GM23338 (cell line): ENCODE data around the gene USPL1. TPM values are rescaled to one million over a fixed set of nuclear protein-coding genes. Genes with fewer than 3 reads are reported as not detected.
A peak's percentile ranks its signal among the peaks of the same experiment; 100 is the strongest.

Source experiments
- ATAC-seq: fragments of 200-7000 bp; cut with Tn5 transposase; 3 replicates; pipeline ENCODE4 v1.9.1; 2020
- DNase-seq: peaks from one replicate; pipeline ENCODE4 v3.0.0-alpha.2; 2015; ENCODE audit warnings: low spot score
- H2AFZ ChIP-seq: fragments of 200-600 bp; sonication (generic); 2 replicates; pipeline ENCODE4 v1.8.0; 2016; ENCODE audit warnings: antibody characterized with exemption, mild to moderate bottlenecking, moderate library complexity
- H3F3A ChIP-seq: fragments of 200-600 bp; sonication (generic); replicated peaks from 2 replicates; pipeline ENCODE4 v1.8.0; 2017; ENCODE audit warnings: antibody characterized with exemption, mixed run types, low read depth
- H3K27ac ChIP-seq: fragments of 200-600 bp; sonication (generic); 2 replicates; pipeline ENCODE4 v1.6.1; 2016; ENCODE audit warnings: low read depth
- H3K27me3 ChIP-seq: fragments of 200-600 bp; sonication (generic); 2 replicates; pipeline ENCODE4 v1.8.0; 2016; ENCODE audit warnings: mild to moderate bottlenecking, mixed run types, moderate library complexity; ENCODE audit not compliant: insufficient read depth
- H3K36me3 ChIP-seq: fragments of 200-600 bp; sonication (generic); 2 replicates; pipeline ENCODE4 v1.8.0; 2016; ENCODE audit warnings: mild to moderate bottlenecking; ENCODE audit not compliant: insufficient read depth
- H3K4me1 ChIP-seq: fragments of 200-600 bp; sonication (generic); 2 replicates; pipeline ENCODE4 v1.8.0; 2016; ENCODE audit warnings: mild to moderate bottlenecking, moderate library complexity; ENCODE audit not compliant: insufficient read depth
- H3K4me2 ChIP-seq: fragments of 200-600 bp; sonication (generic); 2 replicates; pipeline ENCODE4 v1.7.1; 2017; ENCODE audit warnings: mixed run types
- H3K4me3 ChIP-seq: fragments of 200-600 bp; sonication (generic); 2 replicates; pipeline ENCODE4 v1.6.1; 2016; ENCODE audit warnings: mixed run types
- H3K79me2 ChIP-seq: fragments of 200-600 bp; sonication (generic); replicated peaks from 2 replicates; pipeline ENCODE4 v1.8.0; 2017; ENCODE audit warnings: mild to moderate bottlenecking; ENCODE audit not compliant: insufficient read depth
- H3K9me2 ChIP-seq: fragments of 200-600 bp; sonication (generic); 2 replicates; pipeline ENCODE4 v1.8.0; 2017; ENCODE audit not compliant: insufficient read depth
- H4K20me1 ChIP-seq: fragments of 200-600 bp; sonication (generic); replicated peaks from 2 replicates; pipeline ENCODE4 v1.8.0; 2017; ENCODE audit warnings: mild to moderate bottlenecking; ENCODE audit not compliant: insufficient read depth
- H3K27ac Mint-ChIP-seq: 2 replicates; pipeline ENCODE4 v1.8.0; 2020; ENCODE audit warnings: inconsistent platforms, mild to moderate bottlenecking, moderate library complexity, mixed read lengths
- H3K27me3 Mint-ChIP-seq: 3 replicates; pipeline ENCODE4 v1.8.0; 2022; ENCODE audit warnings: low read depth, mild to moderate bottlenecking, moderate library complexity, mixed read lengths, inconsistent platforms; ENCODE audit not compliant: insufficient read depth, poor library complexity
- H3K36me3 Mint-ChIP-seq: 3 replicates; pipeline ENCODE4 v1.8.0; 2021; ENCODE audit warnings: low read depth, mild to moderate bottlenecking, inconsistent platforms, moderate library complexity, mixed read lengths
- H3K4me1 Mint-ChIP-seq: 3 replicates; pipeline ENCODE4 v1.8.0; 2020; ENCODE audit warnings: mild to moderate bottlenecking, inconsistent platforms, mixed read lengths
- H3K4me3 Mint-ChIP-seq: 3 replicates; pipeline ENCODE4 v1.8.0; 2021; ENCODE audit warnings: moderate library complexity, mild to moderate bottlenecking, inconsistent platforms, mixed read lengths
- H3K9me3 Mint-ChIP-seq: 3 replicates; pipeline ENCODE4 v1.8.0; 2020; ENCODE audit warnings: moderate library complexity, mild to moderate bottlenecking, inconsistent platforms, mixed read lengths
- CREB1 ChIP-seq: fragments of 250-450 bp; sonication (Bioruptor Pico); IDR thresholded peaks from 2 replicates; pipeline ENCODE4 v1.5.0; 2020; ENCODE audit warnings: low read depth, mild to moderate bottlenecking, moderate library complexity
- NANOG ChIP-seq: IDR thresholded peaks from 2 replicates; pipeline ENCODE4 v1.6.1; 2016; ENCODE audit warnings: antibody characterized with exemption, borderline replicate concordance
- POLR2AphosphoS5 ChIP-seq: IDR thresholded peaks from 2 replicates; pipeline ENCODE4 v1.6.1; 2016; ENCODE audit warnings: antibody characterized with exemption, low read depth
- REST ChIP-seq: IDR thresholded peaks from one replicate; pipeline ENCODE4 v1.6.1; 2018; ENCODE audit warnings: antibody characterized with exemption; ENCODE audit not compliant: unreplicated experiment
- ZNF331 ChIP-seq: fragments of 250-450 bp; sonication (Bioruptor Pico); IDR thresholded peaks from 2 replicates; pipeline ENCODE4 v1.5.0; 2020; ENCODE audit warnings: low read depth, mild to moderate bottlenecking, moderate library complexity
- polyA plus RNA-seq: library from polyadenylated mRNA; unstranded; fragments of >200 nt; fragmentation: Nextera tagmentation; extraction: Ambion mirVana; gene quantifications from 2 replicates; pipeline ENCODE4 v1.2.1, GENCODE V29; 2016
- total RNA-seq: library from RNA; depleted of rRNA; stranded (reverse); fragments of >200 nt; shearing (Covaris generic); gene quantifications from 2 replicates; pipeline ENCODE4 v1.2.3, GENCODE V29; 2014
- TF ChIP-seq, protein P1 (sequence below), 2 experiments: fragments of 200-600 bp in 1 of 2; sonication (generic) in 1 of 2; conservative IDR thresholded peaks; 2 replicates each; pipeline versions ENCODE4 v1.5.1 to v1.6.1; 2016 to 2017; ENCODE audit warnings: antibody characterized with exemption in 2 of 2, low read depth in 2 of 2, mild to moderate bottlenecking in 2 of 2, moderate library complexity in 1 of 2

Gene USPL1
- total and polyA plus RNA-seq, 2 experiments from 2014 or later = 12.4 to 24.1 TPM

- Mint-ChIP-seq H3K27ac (no peak overlapping the region), H3K4me1 (peaks cover 14% of the 10 kb centered on the region), H3K9me3 (no peaks in the 10 kb centered on the region), H3K4me3 (no peak overlapping the region), H3K36me3 (no peaks in the 10 kb centered on the region), H3K27me3 (no peaks in the 10 kb centered on the region)
- no peaks in the 10 kb centered on the region for H3K36me3 ChIP-seq
- no peaks in the 10 kb centered on the region for H3K79me2 ChIP-seq
- H3K4me1 ChIP-seq = peaks cover 3% of the 10 kb centered on the region; the same call in 1 of the 2 replicates
- TF ChIP-seq ZNF331 (CRISPR knock-in tag) (no peak), NANOG (no peak), REST (no peak)
- H2AFZ ChIP-seq = no peak overlapping the region
- H3F3A ChIP-seq = no peaks in the 10 kb centered on the region
- H4K20me1 ChIP-seq = no peaks in the 10 kb centered on the region
- no peak for DNase-seq
- no peaks in the 10 kb centered on the region for H3K9me2 ChIP-seq
- no peaks in the 10 kb centered on the region for H3K27me3 ChIP-seq
- no peak overlapping the region for H3K27ac ChIP-seq
- H3K4me3 ChIP-seq = no peak overlapping the region
- ATAC-seq = no peak
- no peak overlapping the region for H3K4me2 ChIP-seq
Measured at GRCh38 chr13:30570691-30571090, 47.0 kb upstream of the USPL1 start.

DNA sequence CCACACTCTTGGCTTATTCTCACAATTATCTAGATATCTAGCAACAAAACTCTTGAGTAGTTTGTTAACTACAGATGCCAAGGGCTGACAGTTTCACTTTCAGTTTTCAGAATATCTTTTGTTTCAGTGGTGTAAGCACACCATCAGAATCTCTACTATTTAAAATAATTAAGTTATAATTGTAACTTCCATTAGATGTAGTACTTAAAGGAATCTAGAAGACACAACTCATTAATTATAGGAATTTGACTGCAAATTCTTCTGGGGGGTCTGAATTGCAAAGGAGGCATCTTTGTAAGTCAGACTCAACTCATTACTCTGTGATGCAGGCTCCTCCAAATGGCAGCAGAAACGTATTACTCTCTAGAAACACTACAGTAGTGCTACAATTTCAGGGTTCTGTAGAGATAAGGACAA, 44.9 kb upstream of the USPL1 start:
- Mint-ChIP-seq H3K27me3 (no peaks in the 10 kb centered on the region), H3K36me3 (no peaks in the 10 kb centered on the region), H3K4me1 (peaks cover 14% of the 10 kb centered on the region), H3K27ac (no peak overlapping the region), H3K9me3 (no peaks in the 10 kb centered on the region), H3K4me3 (no peak overlapping the region)
- DNase-seq = peak; percentile 47
- Histone ChIP-seq H3K27me3 (no peaks in the 10 kb centered on the region), H3K36me3 (no peaks in the 10 kb centered on the region), H3K79me2 (no peaks in the 10 kb centered on the region), H4K20me1 (no peaks in the 10 kb centered on the region), H3K4me3 (no peak overlapping the region), H2AFZ (peak overlapping the region; percentile 30; the same call in 1 of the 2 replicates), H3K4me2 (no peak overlapping the region), H3K4me1 (no peaks in the 10 kb centered on the region), H3K9me2 (no peaks in the 10 kb centered on the region), H3K27ac (no peak overlapping the region), H3F3A (no peaks in the 10 kb centered on the region)
- TF ChIP-seq POLR2AphosphoS5 = no peak
- TF ChIP-seq, protein P1, sequence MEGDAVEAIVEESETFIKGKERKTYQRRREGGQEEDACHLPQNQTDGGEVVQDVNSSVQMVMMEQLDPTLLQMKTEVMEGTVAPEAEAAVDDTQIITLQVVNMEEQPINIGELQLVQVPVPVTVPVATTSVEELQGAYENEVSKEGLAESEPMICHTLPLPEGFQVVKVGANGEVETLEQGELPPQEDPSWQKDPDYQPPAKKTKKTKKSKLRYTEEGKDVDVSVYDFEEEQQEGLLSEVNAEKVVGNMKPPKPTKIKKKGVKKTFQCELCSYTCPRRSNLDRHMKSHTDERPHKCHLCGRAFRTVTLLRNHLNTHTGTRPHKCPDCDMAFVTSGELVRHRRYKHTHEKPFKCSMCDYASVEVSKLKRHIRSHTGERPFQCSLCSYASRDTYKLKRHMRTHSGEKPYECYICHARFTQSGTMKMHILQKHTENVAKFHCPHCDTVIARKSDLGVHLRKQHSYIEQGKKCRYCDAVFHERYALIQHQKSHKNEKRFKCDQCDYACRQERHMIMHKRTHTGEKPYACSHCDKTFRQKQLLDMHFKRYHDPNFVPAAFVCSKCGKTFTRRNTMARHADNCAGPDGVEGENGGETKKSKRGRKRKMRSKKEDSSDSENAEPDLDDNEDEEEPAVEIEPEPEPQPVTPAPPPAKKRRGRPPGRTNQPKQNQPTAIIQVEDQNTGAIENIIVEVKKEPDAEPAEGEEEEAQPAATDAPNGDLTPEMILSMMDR (conservative IDR thresholded peaks at IDR 0.05; ENCODE audit: low read depth in 2 of 2) = peak; percentile 29 to 53; a peak in 3 of 4 replicates
- ATAC-seq = peak; percentile 78

GRCh38 chr13:30576528-30576927, 41.2 kb upstream of the USPL1 start:
- no peaks in the 10 kb centered on the region for H3K9me3 Mint-ChIP-seq
- no peak overlapping the region for H2AFZ ChIP-seq
- peaks cover 10% of the 10 kb centered on the region for H3K4me1 Mint-ChIP-seq
- DNase-seq (no peak), ATAC-seq (no peak)
- TF ChIP-seq, protein P1 (conservative IDR thresholded peaks at IDR 0.05; ENCODE audit: low read depth in 2 of 2) = no peak
- TF ChIP-seq CREB1 (CRISPR knock-in tag) = no peak
- no peak for TF ChIP-seq NANOG
- no peaks in the 10 kb centered on the region for H3F3A ChIP-seq
- H3K36me3 ChIP-seq = no peaks in the 10 kb centered on the region
- H3K4me3 Mint-ChIP-seq = no peak overlapping the region
- no peaks in the 10 kb centered on the region for H3K9me2 ChIP-seq
- no peak overlapping the region for H3K27ac ChIP-seq
- H3K36me3 Mint-ChIP-seq = no peaks in the 10 kb centered on the region
- H3K4me2 ChIP-seq = no peak overlapping the region
- H3K27me3 ChIP-seq = no peaks in the 10 kb centered on the region
- H3K27me3 Mint-ChIP-seq = no peaks in the 10 kb centered on the region
- no peaks in the 10 kb centered on the region for H3K4me1 ChIP-seq
- no peak overlapping the region for H3K27ac Mint-ChIP-seq
- no peaks in the 10 kb centered on the region for H3K79me2 ChIP-seq
- no peaks in the 10 kb centered on the region for H4K20me1 ChIP-seq
- no peak overlapping the region for H3K4me3 ChIP-seq
